Karpas-422 (cell line): Measurements from ENCODE around the gene ADPRS. TPM values are rescaled to one million over a fixed set of nuclear protein-coding genes. Genes with fewer than 3 reads are reported as not detected.
A peak's percentile ranks its signal among the peaks of the same experiment; 100 is the strongest.

Experiments
- DNase-seq: peaks from one replicate; pipeline ENCODE4 v3.0.0-alpha.2; 2015
- H2AFZ ChIP-seq: fragments of 200-600 bp; sonication (generic); 2 replicates; pipeline ENCODE4 v1.6.1; 2014; ENCODE audit warnings: antibody characterized with exemption, low read length, mixed read lengths
- H3K27ac ChIP-seq: fragments of 200-600 bp; sonication (generic); 2 replicates; pipeline ENCODE4 v1.5.1; 2014; ENCODE audit warnings: mild to moderate bottlenecking, low read length, moderate library complexity
- H3K27me3 ChIP-seq: fragments of 200-600 bp; sonication (generic); 2 replicates; pipeline ENCODE4 v1.6.1; 2014; ENCODE audit warnings: low read length, mixed read lengths
- H3K36me3 ChIP-seq: fragments of 200-600 bp; sonication (generic); 2 replicates; pipeline ENCODE4 v1.6.1; 2014; ENCODE audit warnings: low read length, mixed read lengths; ENCODE audit not compliant: insufficient read depth
- H3K4me1 ChIP-seq: fragments of 200-600 bp; sonication (generic); 2 replicates; pipeline ENCODE4 v1.6.1; 2014; ENCODE audit warnings: mild to moderate bottlenecking, low read length, mixed read lengths
- H3K4me2 ChIP-seq: fragments of 200-600 bp; sonication (generic); 2 replicates; pipeline ENCODE4 v1.6.1; 2014; ENCODE audit warnings: low read length, low read depth, mild to moderate bottlenecking; ENCODE audit not compliant: poor library complexity, severe bottlenecking
- H3K4me3 ChIP-seq: fragments of 200-600 bp; sonication (generic); 2 replicates; pipeline ENCODE4 v1.5.1; 2014; ENCODE audit warnings: mild to moderate bottlenecking, antibody characterized with exemption, low read length, mixed read lengths
- H3K79me2 ChIP-seq: fragments of 200-600 bp; sonication (generic); 2 replicates; pipeline ENCODE4 v1.6.1; 2014; ENCODE audit warnings: mild to moderate bottlenecking, low read length, mixed read lengths
- H3K9ac ChIP-seq: fragments of 200-600 bp; sonication (generic); 2 replicates; pipeline ENCODE4 v1.6.0; 2014; ENCODE audit warnings: low read length
- H3K9me2 ChIP-seq: fragments of 200-600 bp; sonication (generic), shearing (Covaris generic); replicated peaks from 2 replicates; pipeline ENCODE4 v1.6.0; 2014; ENCODE audit warnings: mild to moderate bottlenecking, low read length, moderate library complexity; ENCODE audit not compliant: insufficient read depth
- H3K9me3 ChIP-seq: fragments of 300-700, 200-600 bp; sonication (generic); 2 replicates; pipeline ENCODE4 v1.6.1; 2014; ENCODE audit warnings: low read length, mixed read lengths
- H4K20me1 ChIP-seq: fragments of 200-600 bp; sonication (generic); 2 replicates; pipeline ENCODE4 v1.6.1; 2014; ENCODE audit warnings: mild to moderate bottlenecking, antibody characterized with exemption, low read length, low read depth; ENCODE audit not compliant: insufficient read depth
- total RNA-seq: library from RNA; depleted of rRNA; stranded (reverse); fragments of >200 nt; shearing (Covaris generic); gene quantifications from 2 replicates; pipeline ENCODE4 v1.2.3, GENCODE V29; 2014; ENCODE audit warnings: low replicate concordance

The ADPRS gene
- total RNA-seq, 1 experiment from 2014 or later: 29.3 TPM

DNA sequence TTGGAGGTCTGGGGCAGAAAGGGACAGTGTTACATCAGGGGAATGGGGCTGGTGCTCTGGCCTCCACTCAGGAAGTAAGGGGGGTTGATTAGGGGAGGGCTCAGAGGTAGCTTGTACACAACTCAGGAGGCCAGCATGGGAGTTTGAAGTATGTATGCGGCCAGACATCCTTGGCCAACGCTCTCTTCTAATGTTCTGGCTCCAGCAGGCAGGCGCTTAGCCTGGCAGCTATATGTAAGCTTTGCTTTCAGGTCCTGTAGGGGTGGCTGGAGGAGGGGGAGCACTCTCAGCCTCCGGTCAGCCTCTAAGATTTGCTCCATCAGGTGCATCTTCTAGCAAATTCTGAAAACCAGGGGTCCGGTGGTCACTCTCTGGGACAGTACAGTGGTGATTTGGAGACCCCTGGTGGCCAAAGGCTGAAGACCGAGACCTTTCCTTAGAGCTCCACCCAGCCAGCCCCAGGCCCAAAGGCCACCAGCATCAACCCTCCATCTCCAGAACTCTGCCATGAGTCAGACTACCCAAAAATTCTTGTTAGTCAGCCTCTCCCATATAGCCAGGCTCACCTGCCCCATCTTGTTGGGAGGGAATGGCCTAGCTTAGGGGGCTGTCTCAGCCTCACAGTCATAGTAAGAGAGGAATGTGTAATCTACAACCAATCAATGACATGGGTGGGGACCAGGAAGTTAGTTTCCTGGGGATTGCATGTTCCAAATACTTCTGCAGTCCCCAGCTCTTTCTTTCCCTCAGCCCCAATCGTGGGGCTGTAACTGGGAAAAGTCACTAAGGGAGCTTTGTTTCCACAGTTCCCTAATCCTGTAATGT is 46.0 kb downstream of the ADPRS start:
- H3K36me3 ChIP-seq: peaks cover 13% of the 10 kb centered on the region
- H3K4me1 ChIP-seq: no peaks in the 10 kb centered on the region
- no peak overlapping the region for H2AFZ ChIP-seq
- H3K9me2 ChIP-seq: no peaks in the 10 kb centered on the region
- H3K27me3 ChIP-seq: no peaks in the 10 kb centered on the region
- DNase-seq: peak; percentile 75
- H3K9ac ChIP-seq: no peak overlapping the region
- no peaks in the 10 kb centered on the region for H3K9me3 ChIP-seq
- no peak overlapping the region for H3K4me3 ChIP-seq
- H3K27ac ChIP-seq: no peak overlapping the region
- no peak overlapping the region for H3K4me2 ChIP-seq
- peaks cover 1% of the 10 kb centered on the region; the same call in 1 of the 2 replicates for H4K20me1 ChIP-seq
- H3K79me2 ChIP-seq: peaks cover 4% of the 10 kb centered on the region

DNA sequence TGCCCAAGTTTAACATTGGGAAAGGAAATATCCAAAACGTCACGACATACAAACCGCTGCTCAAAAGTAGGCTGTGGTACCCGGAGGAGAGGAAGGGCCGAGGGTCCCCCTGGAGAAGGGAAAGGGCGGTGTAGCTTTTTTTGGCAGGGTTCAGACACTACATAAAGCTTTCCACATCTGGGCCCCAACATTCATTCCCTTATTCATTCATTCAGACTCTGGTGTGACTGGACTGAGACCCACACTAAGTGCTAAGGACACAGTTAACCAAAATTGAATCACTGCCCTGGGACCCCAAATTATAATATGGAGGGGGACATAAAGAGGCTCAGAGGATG is 46.6 kb downstream of the ADPRS start:
- peaks cover 10% of the 10 kb centered on the region for H3K79me2 ChIP-seq

DNA sequence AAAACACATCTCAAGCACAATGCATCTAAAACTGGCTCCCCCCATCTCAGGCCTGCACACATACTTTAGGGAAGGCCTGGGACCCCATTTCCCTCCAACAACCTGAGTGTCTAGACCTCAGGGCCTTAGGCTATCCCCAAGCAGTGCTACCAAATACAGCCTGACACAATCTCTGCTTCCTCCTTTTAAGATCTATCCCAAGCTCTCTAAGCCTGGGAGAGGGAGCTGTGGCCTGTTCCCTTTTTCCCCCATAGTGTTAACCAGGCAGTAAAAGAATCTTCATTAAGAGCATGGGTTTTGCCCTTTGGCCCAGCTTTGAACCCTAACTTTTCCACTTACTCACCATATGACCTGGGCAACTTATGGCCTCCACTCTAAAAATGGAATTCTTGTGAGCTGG is 47.1 kb downstream of the ADPRS start:
- Histone ChIP-seq H3K4me1 (no peaks in the 10 kb centered on the region), H3K9ac (no peak overlapping the region), H2AFZ (no peak overlapping the region), H3K9me2 (no peaks in the 10 kb centered on the region), H4K20me1 (peaks cover 6% of the 10 kb centered on the region; the same call in 1 of the 2 replicates), H3K27me3 (no peaks in the 10 kb centered on the region), H3K36me3 (peaks cover 16% of the 10 kb centered on the region), H3K4me2 (no peak overlapping the region), H3K9me3 (no peaks in the 10 kb centered on the region), H3K4me3 (no peak overlapping the region), H3K79me2 (peaks cover 13% of the 10 kb centered on the region), H3K27ac (no peak overlapping the region)
- DNase-seq: no peak

More for the DNA sequence above, 46.6 kb downstream of the ADPRS start:
- no peak for DNase-seq
- Histone ChIP-seq H3K27ac (no peak overlapping the region), H3K9me3 (no peaks in the 10 kb centered on the region), H3K4me1 (no peaks in the 10 kb centered on the region), H3K9me2 (no peaks in the 10 kb centered on the region), H2AFZ (no peak overlapping the region), H3K4me3 (no peak overlapping the region), H3K4me2 (no peak overlapping the region), H3K36me3 (peaks cover 16% of the 10 kb centered on the region), H4K20me1 (peaks cover 6% of the 10 kb centered on the region; the same call in 1 of the 2 replicates), H3K27me3 (no peaks in the 10 kb centered on the region), H3K9ac (no peak overlapping the region)

DNA sequence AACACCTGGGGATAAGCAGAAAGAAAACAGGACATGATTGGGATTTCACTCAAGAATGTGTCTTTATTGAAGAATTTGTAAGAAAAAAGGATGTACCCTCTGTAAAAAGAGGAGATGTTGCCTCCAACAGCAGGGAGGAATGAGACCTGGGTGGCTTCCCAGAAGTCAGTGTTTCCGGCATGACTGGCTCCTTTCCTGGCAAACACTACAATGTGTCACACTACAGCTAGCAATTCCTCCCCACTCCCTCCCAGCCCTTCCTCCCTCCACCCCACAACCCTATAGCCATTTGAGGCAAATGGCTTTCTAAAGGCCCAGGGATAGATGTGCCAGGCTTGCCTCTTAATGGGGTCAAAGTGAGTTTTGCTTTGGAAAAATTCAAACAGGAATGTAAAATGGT is 47.8 kb downstream of the ADPRS start:
- peaks cover 16% of the 10 kb centered on the region for H3K36me3 ChIP-seq
- H3K27ac ChIP-seq: no peak overlapping the region
- no peaks in the 10 kb centered on the region for H3K9me3 ChIP-seq
- H3K9ac ChIP-seq: no peak overlapping the region
- H2AFZ ChIP-seq: no peak overlapping the region
- H3K9me2 ChIP-seq: no peaks in the 10 kb centered on the region
- H3K79me2 ChIP-seq: peaks cover 19% of the 10 kb centered on the region
- no peaks in the 10 kb centered on the region for H3K27me3 ChIP-seq
- H3K4me2 ChIP-seq: no peak overlapping the region
- H3K4me1 ChIP-seq: no peaks in the 10 kb centered on the region
- no peak for DNase-seq
- H3K4me3 ChIP-seq: no peak overlapping the region
- peaks cover 6% of the 10 kb centered on the region; the same call in 1 of the 2 replicates for H4K20me1 ChIP-seq

GRCh38 chr1:36137226-36137625 is 48.5 kb downstream of the ADPRS start:
- Histone ChIP-seq H2AFZ (no peak overlapping the region), H3K79me2 (peaks cover 23% of the 10 kb centered on the region), H3K27me3 (no peaks in the 10 kb centered on the region), H3K9me3 (no peaks in the 10 kb centered on the region), H3K36me3 (peaks cover 16% of the 10 kb centered on the region), H3K4me2 (no peak overlapping the region), H3K9ac (no peak overlapping the region), H3K9me2 (no peaks in the 10 kb centered on the region), H3K4me1 (no peaks in the 10 kb centered on the region), H3K27ac (no peak overlapping the region), H4K20me1 (peaks cover 6% of the 10 kb centered on the region; the same call in 1 of the 2 replicates), H3K4me3 (no peak overlapping the region)
- no peak for DNase-seq

GRCh38 chr1:36137776-36138175 is 49.1 kb downstream of the ADPRS start:
- no peak overlapping the region for H3K4me3 ChIP-seq
- H3K9me2 ChIP-seq: no peaks in the 10 kb centered on the region
- no peaks in the 10 kb centered on the region for H3K27me3 ChIP-seq
- no peak overlapping the region for H3K4me2 ChIP-seq
- H4K20me1 ChIP-seq: peaks cover 6% of the 10 kb centered on the region; the same call in 1 of the 2 replicates
- H2AFZ ChIP-seq: no peak overlapping the region
- no peaks in the 10 kb centered on the region for H3K4me1 ChIP-seq
- H3K27ac ChIP-seq: no peak overlapping the region
- H3K9ac ChIP-seq: no peak overlapping the region
- H3K9me3 ChIP-seq: no peaks in the 10 kb centered on the region
- H3K36me3 ChIP-seq: peaks cover 16% of the 10 kb centered on the region
- no peak for DNase-seq
- H3K79me2 ChIP-seq: peaks cover 29% of the 10 kb centered on the region

DNA sequence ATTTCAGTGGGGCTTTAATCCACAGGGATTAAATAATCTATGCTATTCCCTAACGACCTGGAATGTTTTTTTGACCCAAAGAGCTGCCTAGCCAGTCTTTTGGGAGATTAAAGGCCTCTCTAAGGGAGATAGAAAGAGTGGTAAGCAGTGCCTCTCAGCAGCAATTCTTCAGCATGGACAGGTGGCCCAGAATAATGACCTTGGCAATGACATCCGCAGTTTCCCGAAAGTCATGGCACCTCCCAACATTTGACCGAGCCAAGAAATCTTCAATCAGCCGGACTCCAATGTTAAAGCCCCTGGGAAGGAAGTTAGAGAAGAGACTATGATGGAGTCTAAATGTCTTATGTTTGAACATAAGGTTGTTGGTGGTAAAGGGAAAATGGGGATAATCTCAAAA is 50.8 kb downstream of the ADPRS start:
- Histone ChIP-seq H3K27ac (no peak overlapping the region), H3K79me2 (peaks cover 45% of the 10 kb centered on the region), H3K36me3 (peaks cover 16% of the 10 kb centered on the region)

DNA sequence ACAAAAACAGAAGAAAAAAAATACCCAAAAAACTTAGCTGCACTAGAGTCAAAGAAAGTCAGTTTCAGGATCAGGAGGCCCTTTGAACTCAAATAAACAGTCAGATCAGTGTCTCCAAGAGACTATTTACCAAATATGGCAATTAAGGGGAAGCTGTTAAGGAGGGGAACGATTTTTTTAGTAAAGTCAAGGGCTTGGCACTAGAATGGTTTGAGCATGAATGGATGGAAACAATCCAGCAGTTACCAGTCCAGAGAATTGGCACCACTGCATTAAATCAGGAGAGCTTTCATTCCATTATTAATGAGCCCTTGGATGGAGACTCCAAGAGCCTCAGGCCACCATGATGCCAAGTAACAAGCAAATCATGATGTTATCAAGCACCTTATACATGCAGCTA is 53.4 kb downstream of the ADPRS start:
- no peak overlapping the region for H3K4me2 ChIP-seq
- no peak for DNase-seq
- H3K36me3 ChIP-seq: peaks cover 23% of the 10 kb centered on the region

More for the DNA sequence above, 50.8 kb downstream of the ADPRS start:
- H3K4me1 ChIP-seq: no peaks in the 10 kb centered on the region
- H3K4me3 ChIP-seq: no peak overlapping the region
- no peak overlapping the region for H3K4me2 ChIP-seq
- no peak for DNase-seq
- H3K9me3 ChIP-seq: no peaks in the 10 kb centered on the region
- H3K9ac ChIP-seq: no peak overlapping the region
- H3K27me3 ChIP-seq: no peaks in the 10 kb centered on the region
- H3K9me2 ChIP-seq: no peaks in the 10 kb centered on the region
- peaks cover 6% of the 10 kb centered on the region; the same call in 1 of the 2 replicates for H4K20me1 ChIP-seq
- H2AFZ ChIP-seq: no peak overlapping the region

More for the DNA sequence above, 53.4 kb downstream of the ADPRS start:
- no peak overlapping the region for H3K27ac ChIP-seq
- no peaks in the 10 kb centered on the region; the same call in 1 of the 2 replicates for H3K9me3 ChIP-seq
- no peaks in the 10 kb centered on the region for H3K27me3 ChIP-seq
- peaks cover 6% of the 10 kb centered on the region; the same call in 1 of the 2 replicates for H4K20me1 ChIP-seq
- H3K9ac ChIP-seq: no peak overlapping the region
- no peak overlapping the region for H3K4me3 ChIP-seq
- no peaks in the 10 kb centered on the region for H3K9me2 ChIP-seq
- H3K79me2 ChIP-seq: peaks cover 61% of the 10 kb centered on the region
- no peaks in the 10 kb centered on the region for H3K4me1 ChIP-seq
- H2AFZ ChIP-seq: no peak overlapping the region
